K562 (cell line): ENCODE results near the gene MYL12A. TPM values are rescaled to one million over a fixed set of nuclear protein-coding genes. Genes with fewer than 3 reads are reported as not detected.

Experiments
- ARID3B ChIP-seq: fragments of 250-450 bp; sonication (Bioruptor Pico); IDR thresholded peaks from 2 replicates; pipeline ENCODE4 v1.4.0; 2020; ENCODE audit warnings: borderline replicate concordance
- ERF ChIP-seq: fragments of 450-650 bp; formaldehyde crosslinking; IDR thresholded peaks from 2 replicates; pipeline ENCODE4 v1.4.0; 2020; ENCODE audit warnings: mild to moderate bottlenecking, mixed read lengths
- ETS2 ChIP-seq: IDR thresholded peaks from 2 replicates; pipeline ENCODE4 v1.6.1; 2016; ENCODE audit warnings: borderline replicate concordance, missing genetic modification characterization, mild to moderate bottlenecking, moderate library complexity, missing compliant biosample characterization; ENCODE audit not compliant: poor library complexity, severe bottlenecking
- ETV6 ChIP-seq, 3 experiments: fragments of 150-350 bp in 1 of 3; sonication (generic) in 1 of 3; formaldehyde crosslinking in 1 of 3; IDR thresholded peaks; 2 replicates each; pipeline versions ENCODE4 v1.6.1 to v1.8.0; 2014 to 2022; ENCODE audit warnings: borderline replicate concordance in 2 of 3, low read depth in 2 of 3, antibody characterized with exemption in 1 of 3, low read length in 1 of 3, mild to moderate bottlenecking in 1 of 3, missing genetic modification reagents in 1 of 3
- FOSL1 ChIP-seq: fragments of 200-800 bp; sonication (Bioruptor generic); conservative IDR thresholded peaks from 2 replicates; pipeline ENCODE4 v1.6.1; 2016; ENCODE audit warnings: missing genetic modification characterization, missing compliant biosample characterization
- GTF2B ChIP-seq: IDR thresholded peaks from 2 replicates; pipeline ENCODE4 v1.6.1; 2011; ENCODE audit not compliant: insufficient read length; ENCODE audit errors: extremely low read depth
- IRF2 ChIP-seq: sonication (generic); formaldehyde crosslinking; IDR thresholded peaks from 2 replicates; pipeline ENCODE4 v1.8.1; 2022; ENCODE audit warnings: mild to moderate bottlenecking, missing genetic modification reagents
- NCOA1 ChIP-seq: fragments of 450-650 bp; IDR thresholded peaks from 2 replicates; pipeline ENCODE4 v1.6.1; 2016; ENCODE audit warnings: low read depth
- RCOR1 ChIP-seq, 2 experiments: IDR thresholded peaks; 2 replicates each; pipeline ENCODE4 v1.6.1; 2012; ENCODE audit warnings: low read depth in 2 of 2, low read length in 2 of 2, borderline replicate concordance in 1 of 2, improper control_type of control experiment in 1 of 2
- SMAD1 ChIP-seq: fragments of 150-350 bp; IDR thresholded peaks from 2 replicates; pipeline ENCODE4 v1.6.1; 2014; ENCODE audit warnings: low read length, low read depth; ENCODE audit not compliant: partially characterized antibody
- THRA ChIP-seq: fragments of 450-650 bp; IDR thresholded peaks from 2 replicates; pipeline ENCODE4 v1.6.1; 2017; ENCODE audit warnings: mild to moderate bottlenecking, moderate library complexity
- TOE1 ChIP-seq, 2 experiments: fragments of 450-650 bp in 1 of 2; sonication (generic) in 1 of 2; formaldehyde crosslinking in 1 of 2; IDR thresholded peaks; 2 replicates each; pipeline versions ENCODE4 v1.7.1 to v1.8.0; 2016 to 2022; ENCODE audit warnings: borderline replicate concordance in 2 of 2, mild to moderate bottlenecking in 2 of 2, antibody characterized with exemption in 1 of 2, inconsistent platforms in 1 of 2, low read depth in 1 of 2, missing genetic modification reagents in 1 of 2, moderate library complexity in 1 of 2
- VEZF1 ChIP-seq: fragments of 200-800 bp; sonication (Bioruptor generic); IDR thresholded peaks from 2 replicates; pipeline ENCODE4 v1.6.1; 2017; ENCODE audit warnings: missing genetic modification characterization, missing compliant biosample characterization
- ZNF639 ChIP-seq, 2 experiments: fragments of 200-800 bp in 1 of 2; sonication (Bioruptor generic) in 1 of 2; sonication (generic) in 1 of 2; formaldehyde crosslinking in 1 of 2; IDR thresholded peaks in 1 of 2; conservative IDR thresholded peaks in 1 of 2; 2 replicates each; pipeline versions ENCODE4 v1.5.0 to v1.6.1; 2016 to 2020; ENCODE audit warnings: missing compliant biosample characterization in 1 of 2, missing genetic modification characterization in 1 of 2, missing genetic modification reagents in 1 of 2
- polyA plus RNA-seq, 8 experiments: library from polyadenylated mRNA; depleted of rRNA in 4 of 8; stranded (reverse) in 5 of 8; unstranded in 3 of 8; fragments of >200 nt; fragmentation: Nextera tagmentation in 2 of 8; fragmentation: Illumina TruSeq in 1 of 8; extraction: Ambion mirVana in 2 of 8; extraction: Trizol in 1 of 8; gene quantifications; 2 replicates each; pipeline versions ENCODE4 v1.2.1 to v1.2.3, GENCODE V29; 2011 to 2014; ENCODE audit warnings: inconsistent platforms in 1 of 8, missing spikeins in 1 of 8
- total RNA-seq, 7 experiments: library from RNA; depleted of rRNA in 6 of 7; stranded (reverse); fragments of >200 nt in 6 of 7; fragmentation: Illumina TruSeq in 2 of 7; extraction: Trizol in 2 of 7; gene quantifications; 2 replicates each; pipeline versions ENCODE4 v1.2.1 to v1.2.3, GENCODE V29; 2011 to 2021; ENCODE audit warnings: low replicate concordance in 1 of 7
- TF ChIP-seq, protein P1 (sequence below): fragments of 450-650 bp; IDR thresholded peaks from 2 replicates; pipeline ENCODE4 v1.6.1; 2016; ENCODE audit warnings: low read depth, mild to moderate bottlenecking, moderate library complexity

Gene MYL12A
- total and polyA plus RNA-seq, 9 of the 15 experiments (the other 6 are each of a cell fraction or from before 2014, with no cell fraction given): 308 to 1,031 (median 559) TPM

DNA sequence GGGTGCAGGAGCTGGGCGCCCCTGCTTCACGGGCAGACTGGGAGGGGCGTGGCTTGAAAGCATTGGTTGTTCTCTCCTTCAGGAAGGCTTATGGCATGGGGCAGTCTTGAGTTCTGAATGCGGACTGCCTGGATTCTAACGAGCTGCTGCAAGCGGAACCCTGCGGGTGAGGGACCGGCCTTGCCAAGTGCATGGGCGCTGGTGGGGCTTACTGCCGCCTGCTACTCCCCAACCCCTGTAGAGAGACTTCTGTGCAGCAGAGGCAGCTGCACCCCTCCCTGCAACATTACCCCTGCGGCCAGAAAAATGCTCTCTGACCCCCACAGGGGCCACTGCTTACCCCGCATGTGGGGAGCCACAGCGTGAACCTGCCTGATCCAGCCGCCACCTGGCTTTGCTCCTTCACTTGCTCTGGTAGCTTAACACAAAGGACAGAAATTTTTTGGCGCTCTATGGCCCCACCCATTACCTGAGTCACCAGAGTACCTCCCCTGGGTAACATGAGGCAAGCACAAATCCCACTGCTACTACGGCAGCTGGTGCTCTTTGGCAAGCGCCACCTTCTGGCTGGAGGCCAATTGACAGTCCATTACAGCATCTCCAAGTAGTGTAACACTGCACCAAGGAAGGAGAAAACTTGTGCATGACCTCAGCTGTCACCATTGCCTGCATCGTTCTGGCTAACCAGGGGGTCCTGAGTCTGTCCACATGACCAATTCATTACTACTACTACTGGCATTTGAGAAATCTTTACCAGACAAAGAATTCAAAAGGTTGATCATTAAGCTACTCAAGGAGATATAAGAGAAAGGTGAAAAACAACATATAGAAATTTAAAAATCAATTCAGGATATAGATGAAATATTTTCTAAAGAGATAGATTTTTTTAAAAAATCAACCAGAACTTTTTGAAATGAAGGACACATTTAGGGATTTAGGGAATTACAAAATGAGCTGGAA, 49.7 kb downstream of the MYL12A start (continued):
- TF ChIP-seq ETV6 (IDR thresholded peaks at IDR 0.05; ENCODE audit: borderline replicate concordance in 1 of 2, low read depth in 2 of 2, low read length in 1 of 2): no peak
- TF ChIP-seq ETV6 (CRISPR knock-in tag; IDR thresholded peaks at IDR 0.05; ENCODE audit: borderline replicate concordance): no peak
- peak in 1 of 2 experiments; percentile 86; a peak in 2 of 4 replicates for TF ChIP-seq RCOR1 (IDR thresholded peaks at IDR 0.05; ENCODE audit: borderline replicate concordance in 1 of 2, low read depth in 2 of 2, low read length in 2 of 2)
- peak; percentile 86 for TF ChIP-seq FOSL1 (tag)
- TF ChIP-seq VEZF1 (CRISPR knock-in tag): peak; percentile 45; the same call in 1 of the 2 replicates
- no peak for TF ChIP-seq ZNF639 (CRISPR knock-in tag; conservative IDR thresholded peaks at IDR 0.05 in 1 of 2, IDR thresholded peaks at IDR 0.05 in 1 of 2)
- TF ChIP-seq, protein P1, sequence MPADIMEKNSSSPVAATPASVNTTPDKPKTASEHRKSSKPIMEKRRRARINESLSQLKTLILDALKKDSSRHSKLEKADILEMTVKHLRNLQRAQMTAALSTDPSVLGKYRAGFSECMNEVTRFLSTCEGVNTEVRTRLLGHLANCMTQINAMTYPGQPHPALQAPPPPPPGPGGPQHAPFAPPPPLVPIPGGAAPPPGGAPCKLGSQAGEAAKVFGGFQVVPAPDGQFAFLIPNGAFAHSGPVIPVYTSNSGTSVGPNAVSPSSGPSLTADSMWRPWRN: no peak
- TF ChIP-seq THRA: no peak
- TF ChIP-seq NCOA1: no peak
- TF ChIP-seq GTF2B: no peak
- no peak for TF ChIP-seq ETS2 (tag)
- TF ChIP-seq ARID3B (CRISPR knock-in tag): no peak
- no peak for TF ChIP-seq IRF2 (CRISPR knock-in tag)
- peak; percentile 68; the same call in 1 of the 2 replicates for TF ChIP-seq TOE1 (IDR thresholded peaks at IDR 0.05; ENCODE audit: borderline replicate concordance)
- TF ChIP-seq TOE1 (CRISPR knock-in tag; IDR thresholded peaks at IDR 0.05; ENCODE audit: borderline replicate concordance, low read depth): peak; percentile 74; the same call in 1 of the 2 replicates
- peak; percentile 49 for TF ChIP-seq SMAD1
- TF ChIP-seq ERF: no peak
